Activated CD4-positive, alpha-beta memory T cell treated with anti-CD3 and anti-CD28 coated beads for 36 hours (primary cell): ENCODE data around the gene GMDS. TPM values are rescaled to one million over a fixed set of nuclear protein-coding genes. Genes with fewer than 3 reads are reported as not detected.

ENCODE experiments used
- CTCF ChIA-PET: fragments of 350-600 bp; sonication (Branson Sonifier 250); formaldehyde crosslinking; loops from one replicate; lab custom pipeline; 2021; ENCODE audit warnings: antibody characterized with exemption, inconsistent platforms; lab: Charles Lee
- POLR2A ChIA-PET: fragments of 350-600 bp; sonication (Branson Sonifier 250); formaldehyde crosslinking; loops from one replicate; lab custom pipeline; 2021; ENCODE audit warnings: antibody characterized with exemption; lab: Charles Lee
- DNase-seq: peaks from one replicate; pipeline ENCODE4 v3.0.0-alpha.2; 2020
- H3K27ac Mint-ChIP-seq: one replicate; pipeline ENCODE4 v1.8.0; 2021; ENCODE audit warnings: mixed read lengths
- H3K27me3 Mint-ChIP-seq: one replicate; pipeline ENCODE4 v1.8.0; 2021; ENCODE audit warnings: mixed read lengths
- H3K36me3 Mint-ChIP-seq: one replicate; pipeline ENCODE4 v1.8.0; 2021; ENCODE audit warnings: mixed read lengths
- H3K4me1 Mint-ChIP-seq: one replicate; pipeline ENCODE4 v1.8.0; 2021; ENCODE audit warnings: low read depth, mixed read lengths
- H3K4me3 Mint-ChIP-seq: one replicate; pipeline ENCODE4 v1.8.0; 2021; ENCODE audit warnings: mild to moderate bottlenecking, mixed read lengths
- H3K9me3 Mint-ChIP-seq: one replicate; pipeline ENCODE4 v1.8.0; 2021; ENCODE audit warnings: mixed read lengths
- intact Hi-C: fragments of 100-400 bp; cut with micrococcal nuclease; formaldehyde crosslinking; loops from one replicate; pipeline ENCODE4 v1.15.1; 2023
- total RNA-seq, 2 experiments: library from RNA; stranded (reverse); gene quantifications; one replicate each; pipeline ENCODE4 v1.2.3, GENCODE V29; 2021

GMDS gene
- total RNA-seq, 2 experiments from 2014 or later: 34.7 to 36.4 TPM

DNA sequence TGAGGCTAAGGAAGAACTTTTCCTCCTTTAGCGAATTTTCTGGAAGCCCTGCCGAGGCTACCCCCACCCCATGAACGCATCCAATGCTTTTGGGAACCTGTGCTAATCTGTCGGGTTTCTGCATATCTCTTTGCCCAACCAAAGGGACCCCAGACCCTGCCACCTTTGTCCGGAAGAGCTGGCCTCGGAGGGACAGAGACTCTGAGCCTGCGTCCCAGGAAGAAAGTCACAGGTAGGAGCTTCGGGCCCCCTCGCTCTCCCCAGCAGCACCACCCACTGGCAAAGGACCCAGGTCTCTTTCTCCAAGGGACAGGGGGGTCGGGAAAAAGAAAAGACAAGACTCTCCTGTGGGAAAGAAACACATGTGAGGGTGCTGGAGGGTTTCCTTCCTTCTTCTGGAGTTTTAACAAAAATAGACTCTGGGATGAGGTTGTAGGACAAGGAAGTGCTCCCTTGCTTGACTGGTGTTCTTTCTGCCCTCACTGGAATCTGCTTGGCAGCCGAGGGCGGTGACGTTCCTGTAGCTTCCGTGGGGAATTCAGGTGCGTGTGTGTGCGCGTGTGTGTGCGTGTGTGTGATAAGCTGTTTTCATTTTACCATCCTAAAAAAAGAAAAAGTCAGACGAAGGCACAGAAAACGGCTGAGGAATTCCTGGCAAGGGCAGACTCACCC, 652.0 kb downstream of the GMDS start:
- intact Hi-C loops: no loop called here
- POLR2A ChIA-PET: interaction anchor here (0.6 to 1.0 kb wide), 2 partner anchors 615 to 1694 kb away, joined by 3 to 4 read pairs; no protein-coding TSS in a partner anchor
- no peak overlapping the region for H3K4me3 Mint-ChIP-seq
- no peaks in the 10 kb centered on the region for H3K9me3 Mint-ChIP-seq
- H3K4me1 Mint-ChIP-seq: peaks cover 4% of the 10 kb centered on the region
- no peaks in the 10 kb centered on the region for H3K36me3 Mint-ChIP-seq
- CTCF ChIA-PET: interaction anchor here (1.0 to 1.2 kb wide), 2 partner anchors 21 to 1041 kb away, joined by 3 read pairs; no protein-coding TSS in a partner anchor
- no peak overlapping the region for H3K27ac Mint-ChIP-seq
- no peak for DNase-seq
- H3K27me3 Mint-ChIP-seq: peaks cover 49% of the 10 kb centered on the region

DNA sequence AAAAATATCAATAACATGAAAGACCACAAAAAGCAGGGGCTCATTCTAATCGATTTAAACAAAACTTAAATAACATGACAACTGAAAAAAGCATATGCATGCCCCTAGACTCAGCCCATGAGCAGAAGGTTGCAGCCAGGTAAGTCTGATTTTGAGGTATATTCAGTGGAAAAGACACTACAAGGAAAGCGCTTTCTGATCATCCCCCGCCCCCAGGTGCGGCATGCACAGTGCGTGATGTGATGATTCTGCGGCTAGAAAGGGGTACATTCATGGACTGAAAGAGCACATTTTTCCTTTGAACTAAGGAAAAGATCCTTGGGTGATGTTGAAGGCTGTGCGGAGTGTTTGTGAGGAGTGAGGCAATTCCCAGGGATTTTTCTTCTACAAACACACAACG, 652.6 kb downstream of the GMDS start:
- Mint-ChIP-seq H3K9me3 (no peaks in the 10 kb centered on the region), H3K27ac (no peak overlapping the region), H3K27me3 (peaks cover 44% of the 10 kb centered on the region), H3K36me3 (no peaks in the 10 kb centered on the region), H3K4me1 (peaks cover 4% of the 10 kb centered on the region), H3K4me3 (no peak overlapping the region)
- intact Hi-C loops: no loop called here
- DNase-seq: no peak
- ChIA-PET CTCF (interaction anchor here (0.7 to 1.4 kb wide), 4 partner anchors 19 to 1042 kb away, joined by 3 to 4 read pairs (median 3); no protein-coding TSS in a partner anchor), POLR2A (interaction anchor here (1.0 kb wide), 1 partner anchor 616 kb away, joined by 3 read pairs; no protein-coding TSS in a partner anchor)

DNA sequence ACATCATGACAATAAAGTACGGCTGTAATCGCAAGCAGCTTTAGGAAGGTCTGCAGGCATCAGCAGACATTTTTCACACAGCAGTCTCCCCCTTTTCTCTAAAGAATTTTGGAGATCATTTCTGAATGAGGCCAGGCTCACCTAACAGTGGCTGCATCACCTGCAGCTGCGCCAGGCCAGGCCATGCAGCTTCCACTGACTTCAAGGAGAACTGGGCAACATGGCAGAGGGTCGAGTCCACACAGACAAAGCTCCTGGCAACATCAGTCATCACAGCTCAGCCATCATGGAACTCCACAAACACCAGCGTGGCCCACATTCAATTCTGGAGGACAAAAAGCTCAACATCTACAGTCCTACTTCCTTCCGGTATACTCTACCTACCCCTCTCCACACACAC, 653.5 kb downstream of the GMDS start:
- intact Hi-C loops: no loop called here
- ChIA-PET POLR2A (no interaction called here), CTCF (interaction anchor here (0.7 to 1.4 kb wide), 2 partner anchors 20 to 39 kb away, joined by 3 to 4 read pairs; no protein-coding TSS in a partner anchor)
- Mint-ChIP-seq H3K36me3 (no peaks in the 10 kb centered on the region), H3K27me3 (peaks cover 38% of the 10 kb centered on the region), H3K9me3 (no peaks in the 10 kb centered on the region), H3K4me1 (peaks cover 4% of the 10 kb centered on the region), H3K4me3 (no peak overlapping the region), H3K27ac (no peak overlapping the region)
- DNase-seq: no peak

DNA sequence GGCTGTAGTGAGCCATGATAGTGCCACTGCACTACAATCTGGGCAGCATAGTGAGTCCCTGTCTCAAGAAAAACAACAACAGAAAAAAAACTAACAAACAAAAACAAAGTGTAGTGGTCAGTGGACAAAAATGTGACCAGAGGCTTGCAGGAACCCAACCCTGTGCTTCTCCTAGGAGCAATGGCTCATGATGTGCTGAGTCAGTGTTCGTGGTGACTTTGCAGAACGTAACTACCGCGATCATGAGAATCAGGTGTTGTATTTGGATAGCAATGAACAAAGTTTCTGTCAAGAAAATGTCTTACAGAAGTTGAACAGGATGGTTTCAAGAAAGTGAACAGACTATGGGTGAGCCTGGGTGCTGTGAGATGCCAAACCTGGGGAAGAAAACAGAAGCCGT, 654.2 kb downstream of the GMDS start:
- intact Hi-C loops: no loop called here
- no peak overlapping the region for H3K27ac Mint-ChIP-seq
- ChIA-PET POLR2A (no interaction called here), CTCF (interaction anchor here (1.4 kb wide), 1 partner anchor 39 kb away, joined by 3 read pairs; no protein-coding TSS in a partner anchor)
- no peak overlapping the region for H3K4me3 Mint-ChIP-seq
- H3K9me3 Mint-ChIP-seq: no peaks in the 10 kb centered on the region
- H3K36me3 Mint-ChIP-seq: no peaks in the 10 kb centered on the region
- no peak for DNase-seq
- peaks cover 33% of the 10 kb centered on the region for H3K27me3 Mint-ChIP-seq
- peaks cover 4% of the 10 kb centered on the region for H3K4me1 Mint-ChIP-seq

DNA sequence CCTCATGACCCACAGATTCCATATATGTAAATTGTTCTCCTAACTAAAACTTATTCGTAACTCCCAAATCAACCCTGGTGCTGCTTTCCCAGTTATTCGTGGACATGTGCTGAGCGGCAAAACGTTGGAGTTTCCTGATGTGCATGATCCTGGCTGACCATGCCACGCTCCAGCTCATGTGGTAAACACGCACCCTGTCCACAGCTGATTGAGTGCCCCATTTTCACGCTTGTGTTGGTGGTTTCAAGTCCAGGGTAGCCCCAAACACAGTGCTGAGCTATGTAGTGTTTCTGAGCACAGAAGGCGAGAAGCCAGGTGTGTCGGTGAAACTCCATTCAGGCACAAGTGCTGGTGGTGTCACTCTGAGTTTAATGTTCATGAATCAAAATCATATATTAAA, 654.8 kb downstream of the GMDS start:
- Mint-ChIP-seq H3K36me3 (no peaks in the 10 kb centered on the region), H3K27ac (no peak overlapping the region), H3K9me3 (no peaks in the 10 kb centered on the region), H3K4me1 (no peaks in the 10 kb centered on the region), H3K4me3 (no peak overlapping the region), H3K27me3 (peaks cover 27% of the 10 kb centered on the region)
- ChIA-PET POLR2A (no interaction called here), CTCF (no interaction called here)
- no peak for DNase-seq
- intact Hi-C loops: no loop called here

DNA sequence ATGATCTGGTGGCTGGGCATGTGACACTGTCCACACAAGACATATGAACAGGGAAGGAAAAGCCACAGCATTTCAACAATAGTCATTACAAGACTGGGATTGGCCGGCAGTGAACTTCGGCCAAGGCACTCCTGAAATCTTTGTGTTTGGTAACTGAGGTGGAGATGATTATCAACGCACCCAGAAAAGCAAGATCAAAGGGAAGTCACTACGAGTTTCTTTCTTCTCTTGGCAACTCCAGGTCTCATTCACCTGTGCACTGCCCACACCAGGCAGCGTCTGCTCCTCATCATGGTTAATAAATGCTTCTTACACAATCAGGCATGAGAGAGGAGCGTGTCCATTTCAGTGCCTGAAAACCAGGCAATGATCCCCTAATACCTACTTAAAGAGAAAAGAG, 656.2 kb downstream of the GMDS start:
- Mint-ChIP-seq H3K27ac (no peak overlapping the region), H3K4me1 (no peaks in the 10 kb centered on the region), H3K9me3 (no peaks in the 10 kb centered on the region), H3K4me3 (no peak overlapping the region), H3K36me3 (no peaks in the 10 kb centered on the region), H3K27me3 (peaks cover 22% of the 10 kb centered on the region)
- intact Hi-C loops: no loop called here
- CTCF ChIA-PET: no interaction called here
- POLR2A ChIA-PET: no interaction called here
- DNase-seq: no peak

DNA sequence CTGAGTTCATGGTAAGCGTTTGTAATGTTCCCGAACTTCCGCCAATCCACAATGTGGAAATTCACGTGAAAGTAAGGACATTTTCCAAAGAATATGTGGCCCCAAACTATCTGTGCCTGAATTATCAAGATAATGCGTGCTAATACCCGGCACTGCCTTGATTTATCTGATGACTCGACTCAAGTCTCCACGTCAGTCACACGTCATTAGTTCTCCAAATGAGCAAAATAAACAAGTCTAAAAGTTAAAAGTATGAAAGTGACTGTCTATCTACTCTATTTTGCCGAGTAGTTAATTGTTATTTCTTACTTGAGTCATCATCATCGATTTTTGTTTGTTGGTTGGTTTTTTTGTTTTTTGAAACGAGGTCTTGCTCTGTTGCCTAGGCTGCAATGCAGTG, 657.4 kb downstream of the GMDS start:
- ChIA-PET CTCF (no interaction called here), POLR2A (no interaction called here)
- no peaks in the 10 kb centered on the region for H3K9me3 Mint-ChIP-seq
- no peaks in the 10 kb centered on the region for H3K4me1 Mint-ChIP-seq
- intact Hi-C loops: no loop called here
- H3K27ac Mint-ChIP-seq: no peak overlapping the region
- no peak for DNase-seq
- peaks cover 16% of the 10 kb centered on the region for H3K27me3 Mint-ChIP-seq
- no peak overlapping the region for H3K4me3 Mint-ChIP-seq
- no peaks in the 10 kb centered on the region for H3K36me3 Mint-ChIP-seq

DNA sequence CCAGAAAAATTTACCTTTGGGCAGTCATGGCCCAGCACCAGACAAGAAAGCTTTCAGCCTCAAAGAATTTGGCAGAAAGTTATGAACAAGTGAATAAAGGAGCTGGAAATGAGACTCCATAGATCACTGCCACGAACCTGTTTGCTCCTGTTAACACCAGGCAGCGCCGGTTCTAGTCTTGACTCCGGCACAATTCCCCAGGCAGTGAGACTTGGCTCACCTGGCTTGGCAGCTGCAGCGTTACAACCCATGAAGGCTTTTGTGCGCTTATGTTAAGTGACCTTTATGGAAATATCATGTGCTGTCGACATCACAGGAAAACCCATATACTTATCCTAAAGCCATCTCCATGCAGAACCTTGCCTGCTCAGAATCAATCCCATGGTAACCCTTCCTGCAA, 657.9 kb downstream of the GMDS start:
- peaks cover 14% of the 10 kb centered on the region for H3K27me3 Mint-ChIP-seq
- intact Hi-C loops: no loop called here
- no peak overlapping the region for H3K27ac Mint-ChIP-seq
- H3K9me3 Mint-ChIP-seq: no peaks in the 10 kb centered on the region
- H3K36me3 Mint-ChIP-seq: no peaks in the 10 kb centered on the region
- ChIA-PET CTCF (no interaction called here), POLR2A (no interaction called here)
- no peak overlapping the region for H3K4me3 Mint-ChIP-seq
- H3K4me1 Mint-ChIP-seq: no peaks in the 10 kb centered on the region
- no peak for DNase-seq

DNA sequence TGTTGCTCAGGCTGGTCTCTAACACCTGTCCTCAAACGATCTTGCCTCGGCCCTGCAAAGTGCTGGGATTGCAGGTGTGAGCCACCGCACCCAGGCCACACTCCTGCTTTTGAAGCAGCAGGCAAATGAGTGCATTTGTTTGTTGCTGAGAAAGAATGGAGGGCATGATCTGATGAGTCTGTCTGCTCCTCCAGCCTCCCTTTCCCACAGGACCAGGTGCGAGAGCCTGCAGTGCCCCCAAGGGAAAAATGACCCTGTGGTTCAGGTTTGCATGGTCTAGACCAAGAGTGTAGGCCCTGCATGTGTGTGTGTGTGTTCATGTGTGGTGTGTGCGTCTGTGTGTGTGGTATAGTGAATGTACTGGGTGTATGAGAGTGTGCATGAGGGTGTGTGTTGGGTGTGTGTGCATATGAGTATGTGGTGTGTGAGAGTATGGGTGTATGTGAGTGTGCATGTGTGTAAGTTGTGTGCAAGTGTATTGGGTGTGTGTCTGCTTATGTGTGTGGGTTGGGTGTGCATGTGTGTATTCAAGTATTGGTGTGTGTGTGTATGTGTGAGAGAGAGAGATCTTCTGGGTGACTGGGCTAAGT, 658.4 kb downstream of the GMDS start:
- ChIA-PET POLR2A (no interaction called here), CTCF (no interaction called here)
- Mint-ChIP-seq H3K9me3 (no peaks in the 10 kb centered on the region), H3K4me1 (no peaks in the 10 kb centered on the region), H3K36me3 (no peaks in the 10 kb centered on the region), H3K27me3 (peaks cover 16% of the 10 kb centered on the region), H3K27ac (no peak overlapping the region), H3K4me3 (no peak overlapping the region)
- DNase-seq: no peak
- intact Hi-C loops: no loop called here

DNA sequence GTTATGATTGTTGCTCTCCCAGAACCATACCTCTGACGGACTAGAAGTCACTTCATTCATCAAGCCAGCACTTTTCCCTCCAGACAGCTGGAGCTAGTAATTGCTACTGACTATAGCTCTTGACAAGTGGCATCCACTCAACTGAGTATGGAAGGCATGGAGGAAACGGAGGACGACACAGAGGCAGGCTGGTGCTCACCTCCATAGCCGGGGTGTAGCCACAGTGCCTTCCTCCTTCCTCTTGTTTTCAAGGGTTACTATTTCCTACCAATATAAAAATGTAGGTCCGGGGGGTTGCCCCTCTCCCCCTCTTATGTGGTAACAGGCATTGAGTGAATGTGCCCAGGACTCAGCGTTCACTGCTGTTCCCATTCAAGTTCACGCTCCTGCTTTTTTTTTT, 659.1 kb downstream of the GMDS start:
- Mint-ChIP-seq H3K27me3 (peaks cover 18% of the 10 kb centered on the region), H3K4me1 (no peaks in the 10 kb centered on the region), H3K9me3 (no peaks in the 10 kb centered on the region), H3K4me3 (no peak overlapping the region), H3K36me3 (no peaks in the 10 kb centered on the region), H3K27ac (no peak overlapping the region)
- ChIA-PET POLR2A (no interaction called here), CTCF (no interaction called here)
- intact Hi-C loops: no loop called here
- no peak for DNase-seq

DNA sequence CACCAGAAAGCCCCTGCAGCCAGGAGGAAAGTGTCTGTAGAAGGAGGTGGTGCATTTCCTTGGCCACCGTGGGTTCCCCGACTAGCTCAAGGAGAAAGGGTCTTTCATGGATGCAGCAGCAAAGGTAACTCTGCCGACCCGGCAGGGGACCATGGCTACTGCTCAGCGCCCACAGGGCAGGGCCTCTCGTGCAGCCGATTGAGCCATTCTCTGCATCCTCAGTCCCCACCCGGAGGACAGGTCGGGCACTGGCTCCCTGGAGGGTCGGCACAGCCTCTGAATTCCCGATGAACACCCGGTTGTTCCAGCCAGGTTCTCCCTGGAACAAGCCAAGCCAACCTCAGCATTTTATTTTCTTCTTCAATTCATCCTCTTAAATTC, 659.7 kb downstream of the GMDS start:
- H3K27ac Mint-ChIP-seq: no peak overlapping the region
- H3K36me3 Mint-ChIP-seq: no peaks in the 10 kb centered on the region
- no peak overlapping the region for H3K4me3 Mint-ChIP-seq
- H3K27me3 Mint-ChIP-seq: peaks cover 18% of the 10 kb centered on the region
- no peak for DNase-seq
- H3K9me3 Mint-ChIP-seq: no peaks in the 10 kb centered on the region
- intact Hi-C loops: no loop called here
- no peaks in the 10 kb centered on the region for H3K4me1 Mint-ChIP-seq
- ChIA-PET CTCF (interaction anchor here (0.7 kb wide), 1 partner anchor 57 kb away, joined by 3 read pairs; no protein-coding TSS in a partner anchor), POLR2A (no interaction called here)

DNA sequence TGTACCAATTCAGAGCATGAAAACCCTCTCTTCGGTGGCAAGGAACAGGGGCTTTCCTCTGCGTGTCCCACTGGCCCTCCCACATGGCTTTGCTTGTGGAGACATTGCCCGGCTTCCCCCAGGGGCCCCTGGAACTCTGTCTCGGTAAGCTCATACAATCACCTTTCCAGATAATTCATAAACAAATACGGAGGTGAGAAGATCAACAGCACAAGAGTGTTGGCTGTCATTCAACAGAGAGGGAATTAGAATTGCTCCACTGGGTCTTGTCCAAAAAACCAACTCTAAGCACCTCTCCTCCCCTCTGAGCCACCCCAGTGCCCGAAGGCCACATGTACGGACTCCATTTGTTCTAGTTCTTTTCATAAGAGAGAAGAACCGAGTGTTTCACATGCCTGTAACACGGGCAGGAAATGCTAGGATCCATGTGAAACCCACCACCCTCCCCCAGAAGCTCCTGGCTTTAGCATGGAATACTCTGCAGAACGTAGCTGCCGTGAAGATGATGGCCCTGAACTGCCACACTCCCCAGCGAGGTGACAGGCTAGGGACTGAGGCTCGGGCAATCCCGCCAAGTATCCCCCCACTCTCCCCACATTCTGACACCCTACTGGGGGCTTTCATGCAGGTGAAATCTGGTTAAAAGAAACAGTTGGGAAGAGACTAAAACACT, 660.3 kb downstream of the GMDS start:
- no peaks in the 10 kb centered on the region for H3K36me3 Mint-ChIP-seq
- H3K27ac Mint-ChIP-seq: no peak overlapping the region
- H3K27me3 Mint-ChIP-seq: peaks cover 18% of the 10 kb centered on the region
- no peak overlapping the region for H3K4me3 Mint-ChIP-seq
- H3K9me3 Mint-ChIP-seq: no peaks in the 10 kb centered on the region
- ChIA-PET POLR2A (no interaction called here), CTCF (interaction anchor here (0.7 kb wide), 1 partner anchor 56 kb away, joined by 3 read pairs; no protein-coding TSS in a partner anchor)
- no peak for DNase-seq
- H3K4me1 Mint-ChIP-seq: no peaks in the 10 kb centered on the region
- intact Hi-C loops: no loop called here
